Mammary epithelial cell (primary cell): ENCODE results near the gene MAP2K4.

ENCODE experiments used
- CTCF ChIP-seq, 2 donors: IDR thresholded peaks in 1 of 2; conservative IDR thresholded peaks in 1 of 2; 2 replicates each; pipeline ENCODE4 v1.5.1; 2011 to 2012; ENCODE audit warnings: inconsistent platforms in 2 of 2, low read length in 2 of 2, mild to moderate bottlenecking in 2 of 2, control low read depth in 1 of 2, low read depth in 1 of 2; ENCODE audit not compliant: insufficient read depth in 1 of 2; ENCODE audit errors: extremely low read depth in 1 of 2
- EZH2 ChIP-seq: IDR thresholded peaks from 2 replicates; pipeline ENCODE4 v1.6.1; 2012; ENCODE audit warnings: low read length, inconsistent platforms, borderline replicate concordance

- TF ChIP-seq CTCF (conservative IDR thresholded peaks at IDR 0.05 in 1 of 2, IDR thresholded peaks at IDR 0.05 in 1 of 2; ENCODE audit: extremely low read depth in 1 of 2, insufficient read depth in 1 of 2, low read depth in 1 of 2, low read length in 2 of 2), result no peak
- no peak for TF ChIP-seq EZH2
Observed at GRCh38 chr17:12040478-12040877, 19.8 kb downstream of the MAP2K4 start.
